HG02798 (cell line): ENCODE results near the gene PKNOX1.
"Not testable (repeated sequence)": the region's sequence is repeated elsewhere in the genome, so short reads cannot be mapped to it uniquely, and the experiment has no call there.

Experiments used
- ATAC-seq: cut with Tn5 transposase; IDR thresholded peaks from one replicate; pipeline ENCODE4 v1.9.1; 2021; ENCODE audit warnings: mild to moderate bottlenecking; ENCODE audit not compliant: unreplicated experiment, poor library complexity

Gene PKNOX1

DNA sequence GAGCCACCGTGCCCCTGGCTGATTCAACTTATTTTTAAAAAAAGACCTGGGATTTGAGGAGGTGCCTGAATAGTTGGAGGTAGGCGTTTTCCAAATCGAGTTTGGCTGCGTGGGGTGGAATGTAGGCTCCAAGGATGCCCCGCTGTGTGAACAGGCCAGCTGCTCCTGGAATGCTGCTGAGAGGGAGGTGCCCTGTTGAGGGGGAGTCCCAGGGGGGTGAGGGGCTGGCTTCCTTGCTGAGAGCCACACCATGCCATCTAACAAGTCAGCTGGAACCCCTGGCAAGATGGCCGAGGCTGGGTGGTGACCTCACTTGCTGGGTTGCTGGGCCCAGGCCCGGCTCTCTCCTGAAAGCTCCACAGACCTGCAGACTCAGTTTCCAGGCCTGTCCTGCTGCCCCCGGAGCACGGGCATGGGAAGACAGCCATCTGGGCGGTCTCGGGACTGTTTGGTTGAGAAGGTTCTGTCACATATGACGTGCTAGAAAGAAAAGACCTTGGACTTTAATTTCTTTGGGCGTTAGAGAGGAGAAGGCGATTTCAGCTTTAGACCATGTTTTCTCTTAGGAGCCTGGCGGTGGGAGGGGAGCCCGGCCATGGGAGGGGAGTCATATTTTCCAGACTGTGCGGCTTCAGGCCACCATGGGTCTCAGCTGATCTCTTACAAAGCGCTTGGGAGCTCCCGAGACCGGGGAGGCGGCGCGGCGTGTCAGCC is 108.4 kb downstream of the PKNOX1 start:
- ATAC-seq: not testable (repeated sequence)
